Sigmoid colon (tissue), 7 donors: ENCODE results near the gene TMEM121. TPM values are rescaled to one million over a fixed set of nuclear protein-coding genes. Genes with fewer than 3 reads are reported as not detected.

ENCODE experiments used
- DNase-seq: peaks from one replicate; pipeline ENCODE4 v3.0.0-alpha.2; 2019
- H3K27ac ChIP-seq, 4 donors: fragments of 200-600 bp; sonication (generic); one replicate each; pipeline ENCODE4 v1.5.1; 2016 to 2019; ENCODE audit warnings: mild to moderate bottlenecking in 1 of 4
- H3K27me3 ChIP-seq, 3 donors: fragments of 200-600 bp; sonication (generic); one replicate each; pipeline ENCODE4 v1.5.1; 2019; ENCODE audit warnings: mild to moderate bottlenecking in 1 of 3
- H3K36me3 ChIP-seq, 4 donors: fragments of 200-600 bp; sonication (generic); one replicate each; pipeline ENCODE4 v1.5.1; 2016 to 2019
- H3K4me1 ChIP-seq, 4 donors: fragments of 200-600 bp; sonication (generic); one replicate each; pipeline ENCODE4 v1.5.1; 2017 to 2019
- H3K4me3 ChIP-seq, 4 donors: fragments of 200-600 bp; sonication (generic); one replicate each; pipeline ENCODE4 v1.5.1; 2017 to 2019; ENCODE audit warnings: mild to moderate bottlenecking in 2 of 4, moderate library complexity in 1 of 4
- H3K9me3 ChIP-seq, 4 donors: fragments of 200-600 bp in 3 of 4; sonication (generic) in 3 of 4; one replicate each; pipeline versions ENCODE4 v1.5.1 to v1.6.1; 2013 to 2019
- CTCF ChIP-seq, 4 experiments: fragments of 450-650 bp in 3 of 4; fragments of 200-600 bp in 1 of 4; IDR thresholded peaks; one replicate each; pipeline ENCODE4 v1.5.1; 2016 to 2019; ENCODE audit warnings: antibody characterized with exemption in 4 of 4, mild to moderate bottlenecking in 3 of 4, moderate library complexity in 2 of 4
- EP300 ChIP-seq, 4 donors: sonication (generic); formaldehyde crosslinking; IDR thresholded peaks; one replicate each; pipeline ENCODE4 v1.6.1; 2017; ENCODE audit warnings: antibody characterized with exemption in 4 of 4
- POLR2A ChIP-seq, 2 donors: fragments of 450-650 bp; IDR thresholded peaks; one replicate each; pipeline ENCODE4 v1.6.1; 2016; ENCODE audit warnings: antibody characterized with exemption in 2 of 2, mild to moderate bottlenecking in 2 of 2, moderate library complexity in 2 of 2
- POLR2AphosphoS5 ChIP-seq, 4 donors: sonication (generic); formaldehyde crosslinking; IDR thresholded peaks; one replicate each; pipeline ENCODE4 v1.6.1; 2017; ENCODE audit warnings: antibody characterized with exemption in 4 of 4
- WGBS, 2 donors: extraction: QIAGEN DNeasy Blood & Tissue Kit; methylation state at CpG; one replicate each; pipeline ENCODE4 v1.1.7; 2013; 5-methylcytosine and 5-hydroxymethylcytosine counted together
- intact Hi-C: fragments of 100-400 bp; cut with DNase I; formaldehyde crosslinking; loops from one replicate; pipeline ENCODE4 v1.15.1; 2023
- polyA plus RNA-seq, 3 donors: library from polyadenylated mRNA; stranded (reverse); fragments of 200-250 nt; gene quantifications; one replicate each; pipeline ENCODE4 v1.2.3, GENCODE V29; 2013
- total RNA-seq, 4 donors: library from RNA; depleted of rRNA; stranded (reverse); fragments of >200 nt; gene quantifications; one replicate each; pipeline ENCODE4 v1.1.0, GENCODE V29; 2016
- donor health status: healthy with polysubstance abuse.
- donor health status: Bipolar disorder and iron deficiency.
- donor health status: healthy.

Gene TMEM121
- 1 to 10 TPM; 3.0 to 8.0 (median 6.2) TPM for total RNA-seq
- polyA plus RNA-seq: 1 to 10 TPM in 1 of 3 donors, not detected in 2; 2.3 TPM

GRCh38 chr14:105525861-105526775, at the start of gene TMEM121:
Gene TMEM121 (plus strand): TSS chr14:105526583. CDS start chr14:105528835, 2,252 bp downstream.
- Histone ChIP-seq H3K27me3 (peaks cover 0 to 21% (median 19%) of the 10 kb centered on the region in 3 donors), H3K36me3 (no peaks in the 10 kb centered on the region), H3K27ac (peak within 1 kb of the TSS; percentile 45 to 57 (median 50)), H3K4me3 (peak within 1 kb of the TSS; percentile 57 to 75 (median 62)), H3K4me1 (peaks cover 0 to 38% (median 32%) of the 10 kb centered on the region in 4 donors), H3K9me3 (no peaks in the 10 kb centered on the region)
- WGBS, 2 donors: 2% methylated on average over 88 of the region's 88 CpGs
- no peak for DNase-seq
- intact Hi-C loops: loop anchor here (5.0 to 10.0 kb wide), 3 partner anchors 51 to 321 kb away; partner anchors contain the start of gene CRIP2
- TF ChIP-seq POLR2AphosphoS5 (IDR thresholded peaks at IDR 0.05) (no peak), POLR2A (IDR thresholded peaks at IDR 0.05) (no peak), CTCF (IDR thresholded peaks at IDR 0.05) (no peak), EP300 (IDR thresholded peaks at IDR 0.05) (no peak)

- peak overlapping the region in 3 of 4 donors; percentile 55 to 96 (median 73) for H3K4me3 ChIP-seq
- H3K36me3 ChIP-seq: peaks cover 0 to 4% (median 0%) of the 10 kb centered on the region in 4 donors
- H3K27me3 ChIP-seq: peaks cover 3 to 67% (median 9%) of the 10 kb centered on the region in 3 donors
- DNase-seq: no peak
- TF ChIP-seq EP300 (IDR thresholded peaks at IDR 0.05) (no peak), POLR2AphosphoS5 (IDR thresholded peaks at IDR 0.05) (no peak), POLR2A (IDR thresholded peaks at IDR 0.05) (no peak), CTCF (IDR thresholded peaks at IDR 0.05) (no peak)
- intact Hi-C loops: loop anchor here (10.0 kb wide), 1 partner anchor 48 kb away; the partner anchor contains the start of gene TMEM121
- H3K9me3 ChIP-seq: no peaks in the 10 kb centered on the region
- 36 to 52% methylated on average over 16 of the region's 16 CpGs for WGBS, 2 donors
- peaks cover 0 to 71% (median 69%) of the 10 kb centered on the region in 4 donors for H3K4me1 ChIP-seq
- H3K27ac ChIP-seq: peak overlapping the region; percentile 77 to 92 (median 82)
Observed at GRCh38 chr14:105476831-105477659, 49.3 kb upstream of the TMEM121 start.

GRCh38 chr14:105477660-105478397, 48.6 kb upstream of the TMEM121 start:
- 13 to 20% methylated on average over 54 to 56 of the region's 56 CpGs for WGBS, 2 donors
- no peak for DNase-seq
- no peaks in the 10 kb centered on the region for H3K9me3 ChIP-seq
- peaks cover 0 to 71% (median 69%) of the 10 kb centered on the region in 4 donors for H3K4me1 ChIP-seq
- peaks cover 3 to 64% (median 9%) of the 10 kb centered on the region in 3 donors for H3K27me3 ChIP-seq
- H3K27ac ChIP-seq: peak overlapping the region in 3 of 4 donors; percentile 9 to 92 (median 21)
- peaks cover 0 to 4% (median 0%) of the 10 kb centered on the region in 4 donors for H3K36me3 ChIP-seq
- H3K4me3 ChIP-seq: no peak overlapping the region
- intact Hi-C loops: loop anchor here (10.0 kb wide), 1 partner anchor 47 kb away; the partner anchor contains the start of gene TMEM121
- TF ChIP-seq POLR2A (IDR thresholded peaks at IDR 0.05): no peak
- no peak for TF ChIP-seq POLR2AphosphoS5 (IDR thresholded peaks at IDR 0.05)
- no peak for TF ChIP-seq EP300 (IDR thresholded peaks at IDR 0.05)
- TF ChIP-seq CTCF (IDR thresholded peaks at IDR 0.05): no peak
